GM19023 (cell line): ENCODE results near the gene MCMBP.

Experiments used
- ATAC-seq: cut with Tn5 transposase; IDR thresholded peaks from one replicate; pipeline ENCODE4 v1.9.1; 2021; ENCODE audit warnings: mild to moderate bottlenecking, moderate library complexity; ENCODE audit not compliant: unreplicated experiment

The MCMBP gene

GRCh38 chr10:119786117-119786769 lies 86.4 kb downstream of the MCMBP start:
- no peak for ATAC-seq

GRCh38 chr10:119784340-119785067 lies 88.1 kb downstream of the MCMBP start:
- ATAC-seq, result no peak

- ATAC-seq, result no peak
These were observed 89.0 kb downstream of the MCMBP start for GRCh38 chr10:119783665-119784027.

- ATAC-seq, result no peak
These were observed 89.5 kb downstream of the MCMBP start for GRCh38 chr10:119782981-119783664.

- ATAC-seq, result no peak
These were observed 91.1 kb downstream of the MCMBP start for GRCh38 chr10:119781498-119781897.

GRCh38 chr10:119780879-119781480 lies 91.7 kb downstream of the MCMBP start:
- no peak for ATAC-seq
